ENCODE results near the gene PRADC1.

- TF ChIP-seq CTCF (IDR thresholded peaks at IDR 0.05) (no peak), POLR2AphosphoS5 (IDR thresholded peaks at IDR 0.05) (no peak)
Observed at GRCh38 chr2:73272270-73272669, 39.2 kb upstream of the PRADC1 start.

All from prostate gland (tissue), 2 donors.